Esophagus muscularis mucosa (tissue), 4 donors: ENCODE data around the gene CD19. TPM values are rescaled to one million over a fixed set of nuclear protein-coding genes. Genes with fewer than 3 reads are reported as not detected.

Experiments
- DNase-seq: peaks from one replicate; pipeline ENCODE4 v3.0.0-alpha.2; 2017; ENCODE audit errors: extremely low spot score
- H3K27ac ChIP-seq, 4 donors: fragments of 200-600 bp; sonication (generic); replicated peaks in 1 of 4; 1 replicate in 3 of 4; 2 replicates in 1 of 4; pipeline ENCODE4 v1.5.1; 2016 to 2019; ENCODE audit warnings: mild to moderate bottlenecking in 1 of 4
- H3K27me3 ChIP-seq, 4 donors: fragments of 200-600 bp; sonication (generic); one replicate each; pipeline versions ENCODE4 v1.5.1 to v1.6.0; 2016 to 2019
- H3K36me3 ChIP-seq, 4 donors: fragments of 200-600 bp; sonication (generic); one replicate each; pipeline ENCODE4 v1.5.1; 2016 to 2019
- H3K4me1 ChIP-seq, 4 donors: fragments of 200-600 bp; sonication (generic); one replicate each; pipeline ENCODE4 v1.5.1; 2016 to 2019
- H3K4me3 ChIP-seq, 4 donors: fragments of 200-600 bp; sonication (generic); 1 replicate in 2 of 4; 2 replicates in 2 of 4; pipeline ENCODE4 v1.5.1; 2016 to 2019; ENCODE audit warnings: mild to moderate bottlenecking in 4 of 4, moderate library complexity in 1 of 4
- H3K9me3 ChIP-seq, 4 donors: fragments of 200-600 bp; sonication (generic); 1 replicate in 3 of 4; 2 replicates in 1 of 4; pipeline ENCODE4 v1.5.1; 2016 to 2019
- EP300 ChIP-seq: sonication (generic); formaldehyde crosslinking; IDR thresholded peaks from one replicate; pipeline ENCODE4 v1.6.1; 2017; ENCODE audit warnings: antibody characterized with exemption
- POLR2A ChIP-seq: fragments of 450-650 bp; IDR thresholded peaks from one replicate; pipeline ENCODE4 v1.6.1; 2017; ENCODE audit warnings: antibody characterized with exemption, moderate library complexity, mild to moderate bottlenecking, low read depth
- POLR2AphosphoS5 ChIP-seq, 2 donors: sonication (generic); formaldehyde crosslinking; IDR thresholded peaks; one replicate each; pipeline ENCODE4 v1.6.1; 2017; ENCODE audit warnings: antibody characterized with exemption in 2 of 2
- whole genome bisulfite sequencing: methylation state at CpG from one replicate; pipeline ENCODE4 v1.1.5; 2018; 5-methylcytosine and 5-hydroxymethylcytosine counted together
- intact Hi-C: fragments of 100-400 bp; cut with DNase I; formaldehyde crosslinking; loops from one replicate; pipeline ENCODE4 v1.15.1; 2023
- total RNA-seq, 4 donors: library from RNA; depleted of rRNA; stranded (reverse); fragments of >200 nt; gene quantifications; one replicate each; pipeline versions ENCODE4 v1.1.0 to v1.2.1, GENCODE V29; 2016
- TF ChIP-seq, protein P1 (sequence below), 3 experiments: fragments of 200-600 bp in 2 of 3; fragments of 450-650 bp in 1 of 3; sonication (generic) in 2 of 3; IDR thresholded peaks; one replicate each; pipeline ENCODE4 v1.5.1; 2017 to 2019; ENCODE audit warnings: antibody characterized with exemption in 3 of 3, mild to moderate bottlenecking in 2 of 3, moderate library complexity in 1 of 3

The CD19 gene
- total RNA-seq, 4 donors from 2014 or later = 0.66 TPM; not detected in 3

GRCh38 chr16:28985211-28986041 lies 53.7 kb downstream of the CD19 start:
- Histone ChIP-seq H3K27ac (no peak overlapping the region), H3K4me3 (peak overlapping the region; percentile 7 to 37 (median 8)), H3K4me1 (no peaks in the 10 kb centered on the region), H3K9me3 (peaks cover 0 to 11% (median 5%) of the 10 kb centered on the region in 4 donors), H3K36me3 (peaks cover 40 to 100% (median 91%) of the 10 kb centered on the region in 4 donors), H3K27me3 (no peaks in the 10 kb centered on the region)
- WGBS = 96% methylated on average over 6 of the region's 19 CpGs
- no peak for DNase-seq
- TF ChIP-seq, protein P1, sequence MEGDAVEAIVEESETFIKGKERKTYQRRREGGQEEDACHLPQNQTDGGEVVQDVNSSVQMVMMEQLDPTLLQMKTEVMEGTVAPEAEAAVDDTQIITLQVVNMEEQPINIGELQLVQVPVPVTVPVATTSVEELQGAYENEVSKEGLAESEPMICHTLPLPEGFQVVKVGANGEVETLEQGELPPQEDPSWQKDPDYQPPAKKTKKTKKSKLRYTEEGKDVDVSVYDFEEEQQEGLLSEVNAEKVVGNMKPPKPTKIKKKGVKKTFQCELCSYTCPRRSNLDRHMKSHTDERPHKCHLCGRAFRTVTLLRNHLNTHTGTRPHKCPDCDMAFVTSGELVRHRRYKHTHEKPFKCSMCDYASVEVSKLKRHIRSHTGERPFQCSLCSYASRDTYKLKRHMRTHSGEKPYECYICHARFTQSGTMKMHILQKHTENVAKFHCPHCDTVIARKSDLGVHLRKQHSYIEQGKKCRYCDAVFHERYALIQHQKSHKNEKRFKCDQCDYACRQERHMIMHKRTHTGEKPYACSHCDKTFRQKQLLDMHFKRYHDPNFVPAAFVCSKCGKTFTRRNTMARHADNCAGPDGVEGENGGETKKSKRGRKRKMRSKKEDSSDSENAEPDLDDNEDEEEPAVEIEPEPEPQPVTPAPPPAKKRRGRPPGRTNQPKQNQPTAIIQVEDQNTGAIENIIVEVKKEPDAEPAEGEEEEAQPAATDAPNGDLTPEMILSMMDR (IDR thresholded peaks at IDR 0.05) = no peak
- TF ChIP-seq EP300 (no peak), POLR2A (no peak), POLR2AphosphoS5 (IDR thresholded peaks at IDR 0.05) (no peak)
- intact Hi-C loops = no loop called here

- Histone ChIP-seq H3K4me1 (no peaks in the 10 kb centered on the region), H3K9me3 (peaks cover 0 to 11% (median 5%) of the 10 kb centered on the region in 4 donors), H3K36me3 (peaks cover 33 to 98% (median 85%) of the 10 kb centered on the region in 4 donors), H3K27ac (no peak overlapping the region), H3K4me3 (peak overlapping the region in 1 of 4 donors; percentile 8), H3K27me3 (no peaks in the 10 kb centered on the region)
- 100% methylated on average over 6 of the region's 9 CpGs for WGBS
- no peak for DNase-seq
- no peak for TF ChIP-seq POLR2A
- TF ChIP-seq POLR2AphosphoS5 (IDR thresholded peaks at IDR 0.05) = no peak
- TF ChIP-seq, protein P1 (IDR thresholded peaks at IDR 0.05) = no peak
- no peak for TF ChIP-seq EP300
- intact Hi-C loops = no loop called here
These were observed 54.3 kb downstream of the CD19 start for GRCh38 chr16:28986046-28986445.

- Histone ChIP-seq H3K4me1 (no peaks in the 10 kb centered on the region), H3K27ac (no peak overlapping the region), H3K27me3 (no peaks in the 10 kb centered on the region), H3K4me3 (no peak overlapping the region), H3K9me3 (peaks cover 0 to 11% (median 5%) of the 10 kb centered on the region in 4 donors), H3K36me3 (peaks cover 29 to 93% (median 80%) of the 10 kb centered on the region in 4 donors)
- TF ChIP-seq POLR2A (no peak), POLR2AphosphoS5 (IDR thresholded peaks at IDR 0.05) (no peak), EP300 (no peak)
- TF ChIP-seq, protein P1 (IDR thresholded peaks at IDR 0.05) = no peak
- 79% methylated on average over 9 of the region's 13 CpGs for WGBS
- no peak for DNase-seq
- intact Hi-C loops = no loop called here
These were observed 54.7 kb downstream of the CD19 start for GRCh38 chr16:28986492-28986891.

DNA sequence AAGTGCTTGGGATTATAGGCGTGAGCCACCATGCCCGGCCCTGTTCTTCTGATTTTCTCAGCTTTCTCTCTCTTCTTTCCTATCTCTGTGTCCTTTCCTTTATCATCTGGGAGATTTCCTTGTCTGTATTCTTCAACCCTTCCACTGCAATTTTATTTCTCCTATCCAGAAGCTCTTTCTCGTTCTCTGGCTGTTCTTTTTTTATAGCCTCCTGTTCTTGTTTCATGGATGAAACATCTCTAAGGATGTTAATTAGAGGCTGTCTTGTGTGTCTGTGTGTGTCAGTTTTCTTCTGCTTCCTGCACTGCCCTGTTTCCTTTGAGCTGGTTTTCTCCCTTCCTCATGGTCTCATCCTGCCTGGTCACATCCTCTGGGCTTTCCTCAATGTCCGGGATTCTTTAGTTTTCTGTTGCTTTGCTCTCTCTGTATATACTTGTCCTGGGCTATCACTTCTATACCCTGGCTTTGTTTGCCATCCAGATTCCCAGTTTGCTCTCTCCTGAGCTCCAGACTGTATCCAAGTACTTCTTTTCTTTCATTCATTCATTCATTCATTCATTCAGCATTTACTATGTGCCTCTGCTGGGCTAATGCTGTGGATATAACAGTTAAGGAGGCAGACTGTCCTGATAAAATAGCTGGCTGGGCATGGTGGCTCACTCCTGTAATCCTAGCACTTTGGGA lies 55.5 kb downstream of the CD19 start:
- TF ChIP-seq EP300 (no peak), POLR2A (no peak), POLR2AphosphoS5 (IDR thresholded peaks at IDR 0.05) (no peak)
- TF ChIP-seq, protein P1 (IDR thresholded peaks at IDR 0.05) = no peak
- no peak overlapping the region for H3K4me3 ChIP-seq
- H3K27me3 ChIP-seq = no peaks in the 10 kb centered on the region
- no peaks in the 10 kb centered on the region for H3K4me1 ChIP-seq
- intact Hi-C loops = no loop called here
- peaks cover 25 to 85% (median 72%) of the 10 kb centered on the region in 4 donors for H3K36me3 ChIP-seq
- no peak overlapping the region for H3K27ac ChIP-seq
- H3K9me3 ChIP-seq = peaks cover 0 to 11% (median 5%) of the 10 kb centered on the region in 4 donors
- DNase-seq = no peak
- 97% methylated on average over 4 of the region's 4 CpGs for WGBS

Other genes with a start within 250 kb of the CD19 start
- gene EIF3C, start 220.5 kb upstream of the CD19 start, total RNA-seq = 100 to 1,000 TPM in 3 of 4 donors, 10 to 100 TPM in 1; 84.7 to 422 (median 203) TPM
- 1 to 10 TPM in 2 of 4 donors, under 1 TPM in 2; 0.66 to 2.2 (median 1.3) TPM for gene NPIPB9, start 180.2 kb upstream of the CD19 start, total RNA-seq
- gene ATXN2L, start 109.0 kb upstream of the CD19 start, total RNA-seq = 10 to 100 TPM; 43.4 to 73.9 (median 52.6) TPM
- gene TUFM, start 85.6 kb upstream of the CD19 start, total RNA-seq = 100 to 1,000 TPM in 1 of 4 donors, 10 to 100 TPM in 3; 63.1 to 106 (median 82.8) TPM
- gene SH2B1, start 68.1 kb upstream of the CD19 start, total RNA-seq = 10 to 100 TPM; 27.0 to 48.4 (median 34.7) TPM
- gene ATP2A1, start 53.5 kb upstream of the CD19 start, total RNA-seq = under 1 TPM in 1 of 4 donors, not detected in 3; 0.86 TPM
- gene RABEP2, start 6.7 kb upstream of the CD19 start, total RNA-seq = 10 to 100 TPM; 15.0 to 27.2 (median 16.7) TPM
- 10 to 100 TPM; 15.6 to 30.3 (median 20.3) TPM for gene NFATC2IP, start 19.0 kb downstream of the CD19 start, total RNA-seq
- 10 to 100 TPM; 12.9 to 36.0 (median 21.8) TPM for gene SPNS1, start 42.8 kb downstream of the CD19 start, total RNA-seq
- gene LAT, start 53.1 kb downstream of the CD19 start, total RNA-seq = 1 to 10 TPM; 3.1 to 6.5 (median 6.2) TPM